A549 (cell line): ENCODE data around the gene COIL. TPM values are rescaled to one million over a fixed set of nuclear protein-coding genes. Genes with fewer than 3 reads are reported as not detected.

Experiments used
- ATAC-seq, 2 experiments: fragments of 200-7000 bp in 1 of 2; fragments of >200 bp in 1 of 2; cut with Nextera tagmentation in 1 of 2; cut with Tn5 transposase in 1 of 2; 3 replicates each; pipeline versions ENCODE4 v1.8.0 to v1.9.1; 2018 to 2020; ENCODE audit warnings: mild to moderate bottlenecking in 1 of 2, moderate library complexity in 1 of 2
- CTCF ChIA-PET: fragments of 300-600 bp; sonication (Branson Sonifier 250); formaldehyde crosslinking; extraction: SDS; loops from one replicate; lab custom pipeline; 2021; ENCODE audit warnings: antibody characterized with exemption, inconsistent platforms; lab: Yijun Ruan, JAX
- POLR2A ChIA-PET: fragments of 350-600 bp; formaldehyde crosslinking; extraction: SDS; loops from one replicate; lab custom pipeline; 2021; ENCODE audit warnings: antibody characterized with exemption, inconsistent platforms; lab: Yijun Ruan, JAX
- DNase-seq, 2 experiments: peaks; one replicate each; pipeline versions ENCODE4 v3.0.0 to v3.0.0-alpha.2; 2011 to 2016; ENCODE audit warnings: low read depth in 1 of 2, low spot score in 1 of 2
- FAIRE-seq: peaks from 2 replicates; lab custom pipeline; 2011; peaks lifted over from hg19 to GRCh38; lab: Jason Lieb, UNC
- H3K27ac ChIP-seq, 2 experiments: fragments of >200 bp; sonication (Bioruptor Twin); formaldehyde crosslinking; 3 replicates each; pipeline ENCODE4 v1.5.1; 2016 to 2017
- H3K4me1 ChIP-seq: fragments of >200 bp; sonication (Bioruptor Twin); formaldehyde crosslinking; 3 replicates; pipeline ENCODE4 v1.6.1; 2016
- H3K4me2 ChIP-seq: fragments of >200 bp; sonication (Bioruptor Twin); formaldehyde crosslinking; 3 replicates; pipeline ENCODE4 v1.6.1; 2016
- H3K4me3 ChIP-seq: fragments of >200 bp; sonication (Bioruptor Twin); formaldehyde crosslinking; 3 replicates; pipeline ENCODE4 v1.5.1; 2016
- H3K9me3 ChIP-seq: fragments of >200 bp; sonication (Bioruptor Twin); formaldehyde crosslinking; 3 replicates; pipeline ENCODE4 v1.6.1; 2016
- BHLHE40 ChIP-seq: IDR thresholded peaks from 2 replicates; pipeline ENCODE4 v1.6.1; 2012; ENCODE audit warnings: low read depth, low read length, inconsistent platforms
- CHD4 ChIP-seq: fragments of 200-600 bp; sonication (generic); IDR thresholded peaks from 2 replicates; pipeline ENCODE4 v1.6.1; 2016; ENCODE audit warnings: antibody characterized with exemption, mild to moderate bottlenecking, borderline replicate concordance
- FOSB ChIP-seq: fragments of 250-450 bp; sonication (Bioruptor Pico); IDR thresholded peaks from 2 replicates; pipeline ENCODE4 v1.5.0; 2020; ENCODE audit warnings: mild to moderate bottlenecking, moderate library complexity
- FOXS1 ChIP-seq: fragments of 250-450 bp; sonication (Bioruptor Pico); IDR thresholded peaks from 2 replicates; pipeline ENCODE4 v1.5.0; 2020; ENCODE audit warnings: mild to moderate bottlenecking, moderate library complexity
- GATA3 ChIP-seq: IDR thresholded peaks from 2 replicates; pipeline ENCODE4 v1.6.1; 2012; ENCODE audit warnings: borderline replicate concordance
- HDAC2 ChIP-seq: fragments of 200-600 bp; sonication (generic); IDR thresholded peaks from 2 replicates; pipeline ENCODE4 v1.6.1; 2016
- HOXA7 ChIP-seq: fragments of 250-450 bp; sonication (Bioruptor Pico); IDR thresholded peaks from 2 replicates; pipeline ENCODE4 v1.5.0; 2020; ENCODE audit warnings: mild to moderate bottlenecking, moderate library complexity
- HOXB13 ChIP-seq: fragments of 250-450 bp; sonication (Bioruptor Pico); IDR thresholded peaks from 2 replicates; pipeline ENCODE4 v1.5.0; 2020; ENCODE audit warnings: low read depth, mild to moderate bottlenecking, moderate library complexity
- HOXB5 ChIP-seq: fragments of 250-450 bp; sonication (Bioruptor Pico); IDR thresholded peaks from 2 replicates; pipeline ENCODE4 v1.5.0; 2020; ENCODE audit warnings: mild to moderate bottlenecking, moderate library complexity
- JUN ChIP-seq, 2 experiments: fragments of >200 bp; sonication (Bioruptor Twin); formaldehyde crosslinking; IDR thresholded peaks; 2 replicates in 1 of 2; 3 replicates in 1 of 2; pipeline ENCODE4 v1.6.1; 2016 to 2017
- JUNB ChIP-seq: fragments of >200 bp; sonication (Bioruptor Twin); formaldehyde crosslinking; IDR thresholded peaks from 2 replicates; pipeline ENCODE4 v1.6.1; 2016
- KDM5A ChIP-seq: fragments of 200-600 bp; sonication (generic); IDR thresholded peaks from 2 replicates; pipeline ENCODE4 v1.6.1; 2016; ENCODE audit warnings: antibody characterized with exemption, mild to moderate bottlenecking
- MAZ ChIP-seq: fragments of 150-350 bp; IDR thresholded peaks from 2 replicates; pipeline ENCODE4 v1.6.1; 2014; ENCODE audit warnings: antibody characterized with exemption, low read depth, low read length, borderline replicate concordance
- MYC ChIP-seq: IDR thresholded peaks from 2 replicates; pipeline ENCODE4 v1.6.1; 2012; ENCODE audit warnings: mild to moderate bottlenecking, inconsistent platforms, low read length, improper control_type of control experiment, borderline replicate concordance
- POLR2A ChIP-seq: IDR thresholded peaks from 2 replicates; pipeline ENCODE4 v1.6.1; 2012; ENCODE audit warnings: mild to moderate bottlenecking, low read length
- POLR2AphosphoS2 ChIP-seq: conservative IDR thresholded peaks from 2 replicates; pipeline ENCODE4 v1.6.1; 2012; ENCODE audit warnings: low read length, improper control_type of control experiment, inconsistent platforms
- RAD21 ChIP-seq, 2 experiments: fragments of >200 bp in 1 of 2; sonication (Bioruptor Twin) in 1 of 2; formaldehyde crosslinking in 1 of 2; IDR thresholded peaks in 1 of 2; conservative IDR thresholded peaks in 1 of 2; 2 replicates in 1 of 2; 3 replicates in 1 of 2; pipeline ENCODE4 v1.6.1; 2012 to 2018; ENCODE audit warnings: inconsistent platforms in 1 of 2
- SREBF2 ChIP-seq: fragments of 450-650 bp; IDR thresholded peaks from 2 replicates; pipeline ENCODE4 v1.6.1; 2014; ENCODE audit warnings: mild to moderate bottlenecking, moderate library complexity
- TP53 ChIP-seq: fragments of 250-450 bp; sonication (Bioruptor Pico); IDR thresholded peaks from 2 replicates; pipeline ENCODE4 v1.5.0; 2021; ENCODE audit warnings: mild to moderate bottlenecking, moderate library complexity
- ZFP36 ChIP-seq: fragments of 450-650 bp; IDR thresholded peaks from 2 replicates; pipeline ENCODE4 v1.6.1; 2014; ENCODE audit warnings: borderline replicate concordance; ENCODE audit not compliant: partially characterized antibody
- ZNF302 ChIP-seq: fragments of 250-450 bp; sonication (Bioruptor Pico); IDR thresholded peaks from 2 replicates; pipeline ENCODE4 v1.9.0; 2021; ENCODE audit warnings: inconsistent platforms, mild to moderate bottlenecking, moderate library complexity
- WGBS: methylation state at CpG from one replicate; pipeline ENCODE4 v1.1.6; 2017; ENCODE audit errors: missing lambda C conversion rate; 5-methylcytosine and 5-hydroxymethylcytosine counted together
- polyA minus RNA-seq: library from RNA; depleted of rRNA, polyadenylated mRNA; stranded (reverse); fragments of >200 nt; gene quantifications from 2 replicates; pipeline ENCODE4 v1.2.3, GENCODE V29; 2011; rRNA and poly(A)+ RNA removed
- polyA plus RNA-seq, 4 experiments: library from polyadenylated mRNA; depleted of rRNA in 3 of 4; stranded (reverse); fragments of >200 nt; fragmentation: RNase III in 1 of 4; extraction: RNeasy Plus Mini Kit Qiagen cat#74134 plus additional on column Dnase treatment in 1 of 4; gene quantifications; 2 replicates in 3 of 4; 3 replicates in 1 of 4; pipeline ENCODE4 v1.2.3, GENCODE V29; 2011 to 2017
- TF ChIP-seq, protein P1 (sequence below): fragments of >200 bp; sonication (Bioruptor Twin); formaldehyde crosslinking; IDR thresholded peaks from 2 replicates; pipeline ENCODE4 v1.6.1; 2016
- TF ChIP-seq, protein P2 (sequence below): fragments of >200 bp; sonication (Bioruptor Twin); formaldehyde crosslinking; IDR thresholded peaks from 3 replicates; pipeline ENCODE4 v1.6.1; 2016
- TF ChIP-seq, protein P3 (sequence below): fragments of 200-600 bp; sonication (generic); IDR thresholded peaks from 2 replicates; pipeline ENCODE4 v1.6.1; 2016; ENCODE audit warnings: antibody characterized with exemption, mild to moderate bottlenecking, moderate library complexity
- TF ChIP-seq, protein P4 (sequence below): fragments of 250-450 bp; sonication (Bioruptor Pico); IDR thresholded peaks from 2 replicates; pipeline ENCODE4 v1.5.0; 2021; ENCODE audit warnings: mild to moderate bottlenecking, moderate library complexity, borderline replicate concordance
- TF ChIP-seq, protein P5 (sequence below): fragments of >200 bp; sonication (Bioruptor Twin); formaldehyde crosslinking; IDR thresholded peaks from 3 replicates; pipeline ENCODE4 v1.5.1; 2016
- TF ChIP-seq, protein P6 (sequence below): IDR thresholded peaks from 2 replicates; pipeline ENCODE4 v1.6.1; 2012

The COIL gene, protein sequence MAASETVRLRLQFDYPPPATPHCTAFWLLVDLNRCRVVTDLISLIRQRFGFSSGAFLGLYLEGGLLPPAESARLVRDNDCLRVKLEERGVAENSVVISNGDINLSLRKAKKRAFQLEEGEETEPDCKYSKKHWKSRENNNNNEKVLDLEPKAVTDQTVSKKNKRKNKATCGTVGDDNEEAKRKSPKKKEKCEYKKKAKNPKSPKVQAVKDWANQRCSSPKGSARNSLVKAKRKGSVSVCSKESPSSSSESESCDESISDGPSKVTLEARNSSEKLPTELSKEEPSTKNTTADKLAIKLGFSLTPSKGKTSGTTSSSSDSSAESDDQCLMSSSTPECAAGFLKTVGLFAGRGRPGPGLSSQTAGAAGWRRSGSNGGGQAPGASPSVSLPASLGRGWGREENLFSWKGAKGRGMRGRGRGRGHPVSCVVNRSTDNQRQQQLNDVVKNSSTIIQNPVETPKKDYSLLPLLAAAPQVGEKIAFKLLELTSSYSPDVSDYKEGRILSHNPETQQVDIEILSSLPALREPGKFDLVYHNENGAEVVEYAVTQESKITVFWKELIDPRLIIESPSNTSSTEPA
- polyA plus RNA-seq (2011; rRNA removed) (13.5 and 16.9 TPM in 2 replicates), polyA plus RNA-seq (2017; fragmentation: RNase III; extraction: RNeasy Plus Mini Kit Qiagen cat#74134 plus additional on column Dnase treatment) (19.9 to 20.7 TPM (median 20.3 TPM) in 3 replicates), polyA minus RNA-seq (6.9 and 7.2 TPM in 2 replicates)
- 4.5 and 4.6 TPM in 2 replicates for polyA plus RNA-seq (2012; cell fraction: cytosol; rRNA removed)
- 3.7 and 5.9 TPM in 2 replicates for polyA plus RNA-seq (2012; cell fraction: nucleus; rRNA removed)

DNA sequence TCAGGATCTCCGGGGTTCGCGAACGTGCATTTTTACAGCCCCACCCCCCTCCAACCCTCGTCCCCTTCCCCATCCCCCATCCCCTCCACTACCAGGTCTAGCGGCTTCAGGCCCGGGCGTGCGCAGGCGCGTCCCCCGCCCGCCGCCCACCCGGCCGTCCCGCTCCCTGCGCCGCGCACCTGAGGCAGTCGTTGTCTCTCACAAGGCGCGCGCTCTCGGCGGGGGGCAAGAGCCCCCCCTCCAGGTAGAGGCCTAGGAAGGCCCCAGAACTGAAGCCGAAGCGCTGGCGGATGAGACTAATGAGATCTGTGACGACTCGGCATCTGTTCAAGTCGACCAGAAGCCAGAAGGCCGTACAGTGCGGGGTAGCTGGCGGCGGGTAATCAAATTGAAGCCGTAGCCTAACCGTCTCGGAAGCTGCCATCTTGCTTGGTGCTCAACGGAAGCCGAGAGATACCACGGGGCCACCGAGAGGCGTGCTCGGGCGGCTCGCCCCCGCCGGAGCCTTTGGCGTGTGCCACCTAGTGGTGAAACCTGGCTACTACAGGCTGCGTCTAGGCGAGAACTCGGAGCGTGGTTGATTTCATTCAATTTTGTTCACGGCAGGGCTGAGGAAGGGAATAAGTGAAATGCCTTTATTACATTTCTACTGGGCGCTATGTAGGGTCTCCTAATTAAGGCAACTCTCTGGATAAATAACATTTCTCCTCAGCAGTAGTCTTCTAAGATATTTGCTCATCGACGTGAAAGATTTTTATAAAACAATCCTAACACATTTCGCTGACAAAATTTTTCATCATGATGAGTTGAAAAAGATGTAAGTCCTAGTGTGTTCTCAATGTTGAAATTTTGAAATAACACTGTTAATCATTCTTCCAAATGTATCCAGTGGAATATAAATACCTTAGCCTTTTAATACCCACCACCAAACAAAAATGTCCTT, at the start of gene COIL:
COIL (minus strand) TSS at position 455 of the 943 bp plus-strand sequence; CDS start at position 424, 31 bp downstream.
- Histone ChIP-seq H3K4me3 (peak within 1 kb of the TSS; percentile 75), H3K27ac (peak within 1 kb of the TSS; percentile 91 to 92), H3K9me3 (no peaks in the 10 kb centered on the region), H3K4me2 (peak within 1 kb of the TSS; percentile 70), H3K4me1 (peaks cover 17% of the 10 kb centered on the region; the same call in 2 of the 3 replicates)
- FAIRE-seq (peak; percentile 46), DNase-seq (peak; percentile 92 to 96), ATAC-seq (peak; percentile 97 to 99)
- ChIA-PET POLR2A (no interaction called here), CTCF (interaction anchor here (0.5 to 3.3 kb wide), 27 partner anchors 9 to 1195 kb away, joined by 3 to 21 read pairs (median 4); partner anchors contain the start of gene SCPEP1)
- 5% methylated on average over 42 of the region's 59 CpGs for WGBS
- peak in 1 of 2 experiments; percentile 97; a peak in 3 of 5 replicates for TF ChIP-seq JUN (IDR thresholded peaks at IDR 0.05)
- peak; percentile 83 for TF ChIP-seq KDM5A
- TF ChIP-seq GATA3, result no peak
- TF ChIP-seq POLR2A, result peak; percentile 69
- TF ChIP-seq, protein P1, sequence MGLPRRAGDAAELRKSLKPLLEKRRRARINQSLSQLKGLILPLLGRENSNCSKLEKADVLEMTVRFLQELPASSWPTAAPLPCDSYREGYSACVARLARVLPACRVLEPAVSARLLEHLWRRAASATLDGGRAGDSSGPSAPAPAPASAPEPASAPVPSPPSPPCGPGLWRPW, result no peak
- no peak for TF ChIP-seq CHD4
- TF ChIP-seq, protein P2, sequence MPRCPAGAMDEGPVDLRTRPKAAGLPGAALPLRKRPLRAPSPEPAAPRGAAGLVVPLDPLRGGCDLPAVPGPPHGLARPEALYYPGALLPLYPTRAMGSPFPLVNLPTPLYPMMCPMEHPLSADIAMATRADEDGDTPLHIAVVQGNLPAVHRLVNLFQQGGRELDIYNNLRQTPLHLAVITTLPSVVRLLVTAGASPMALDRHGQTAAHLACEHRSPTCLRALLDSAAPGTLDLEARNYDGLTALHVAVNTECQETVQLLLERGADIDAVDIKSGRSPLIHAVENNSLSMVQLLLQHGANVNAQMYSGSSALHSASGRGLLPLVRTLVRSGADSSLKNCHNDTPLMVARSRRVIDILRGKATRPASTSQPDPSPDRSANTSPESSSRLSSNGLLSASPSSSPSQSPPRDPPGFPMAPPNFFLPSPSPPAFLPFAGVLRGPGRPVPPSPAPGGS, result peak; percentile 47; the same call in 1 of the 3 replicates
- peak; percentile 99 for TF ChIP-seq MAZ
- TF ChIP-seq FOXS1 (CRISPR knock-in tag), result no peak
- TF ChIP-seq BHLHE40, result no peak
- no peak for TF ChIP-seq ZNF302 (CRISPR knock-in tag)
- TF ChIP-seq, protein P3, sequence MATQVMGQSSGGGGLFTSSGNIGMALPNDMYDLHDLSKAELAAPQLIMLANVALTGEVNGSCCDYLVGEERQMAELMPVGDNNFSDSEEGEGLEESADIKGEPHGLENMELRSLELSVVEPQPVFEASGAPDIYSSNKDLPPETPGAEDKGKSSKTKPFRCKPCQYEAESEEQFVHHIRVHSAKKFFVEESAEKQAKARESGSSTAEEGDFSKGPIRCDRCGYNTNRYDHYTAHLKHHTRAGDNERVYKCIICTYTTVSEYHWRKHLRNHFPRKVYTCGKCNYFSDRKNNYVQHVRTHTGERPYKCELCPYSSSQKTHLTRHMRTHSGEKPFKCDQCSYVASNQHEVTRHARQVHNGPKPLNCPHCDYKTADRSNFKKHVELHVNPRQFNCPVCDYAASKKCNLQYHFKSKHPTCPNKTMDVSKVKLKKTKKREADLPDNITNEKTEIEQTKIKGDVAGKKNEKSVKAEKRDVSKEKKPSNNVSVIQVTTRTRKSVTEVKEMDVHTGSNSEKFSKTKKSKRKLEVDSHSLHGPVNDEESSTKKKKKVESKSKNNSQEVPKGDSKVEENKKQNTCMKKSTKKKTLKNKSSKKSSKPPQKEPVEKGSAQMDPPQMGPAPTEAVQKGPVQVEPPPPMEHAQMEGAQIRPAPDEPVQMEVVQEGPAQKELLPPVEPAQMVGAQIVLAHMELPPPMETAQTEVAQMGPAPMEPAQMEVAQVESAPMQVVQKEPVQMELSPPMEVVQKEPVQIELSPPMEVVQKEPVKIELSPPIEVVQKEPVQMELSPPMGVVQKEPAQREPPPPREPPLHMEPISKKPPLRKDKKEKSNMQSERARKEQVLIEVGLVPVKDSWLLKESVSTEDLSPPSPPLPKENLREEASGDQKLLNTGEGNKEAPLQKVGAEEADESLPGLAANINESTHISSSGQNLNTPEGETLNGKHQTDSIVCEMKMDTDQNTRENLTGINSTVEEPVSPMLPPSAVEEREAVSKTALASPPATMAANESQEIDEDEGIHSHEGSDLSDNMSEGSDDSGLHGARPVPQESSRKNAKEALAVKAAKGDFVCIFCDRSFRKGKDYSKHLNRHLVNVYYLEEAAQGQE, result peak; percentile 30; the same call in 1 of the 2 replicates
- peak; percentile 64 to 73 for TF ChIP-seq RAD21 (conservative IDR thresholded peaks at IDR 0.05 in 1 of 2, IDR thresholded peaks at IDR 0.05 in 1 of 2)
- TF ChIP-seq TP53, result no peak
- TF ChIP-seq, protein P4, sequence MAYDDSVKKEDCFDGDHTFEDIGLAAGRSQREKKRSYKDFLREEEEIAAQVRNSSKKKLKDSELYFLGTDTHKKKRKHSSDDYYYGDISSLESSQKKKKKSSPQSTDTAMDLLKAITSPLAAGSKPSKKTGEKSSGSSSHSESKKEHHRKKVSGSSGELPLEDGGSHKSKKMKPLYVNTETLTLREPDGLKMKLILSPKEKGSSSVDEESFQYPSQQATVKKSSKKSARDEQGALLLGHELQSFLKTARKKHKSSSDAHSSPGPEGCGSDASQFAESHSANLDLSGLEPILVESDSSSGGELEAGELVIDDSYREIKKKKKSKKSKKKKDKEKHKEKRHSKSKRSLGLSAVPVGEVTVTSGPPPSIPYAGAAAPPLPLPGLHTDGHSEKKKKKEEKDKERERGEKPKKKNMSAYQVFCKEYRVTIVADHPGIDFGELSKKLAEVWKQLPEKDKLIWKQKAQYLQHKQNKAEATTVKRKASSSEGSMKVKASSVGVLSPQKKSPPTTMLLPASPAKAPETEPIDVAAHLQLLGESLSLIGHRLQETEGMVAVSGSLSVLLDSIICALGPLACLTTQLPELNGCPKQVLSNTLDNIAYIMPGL (CRISPR knock-in tag), result peak; percentile 84; the same call in 1 of the 2 replicates
- peak; percentile 96 for TF ChIP-seq MYC
- 0 out of 2 replicates have a peak, but pooled peaks have one; percentile 57 for TF ChIP-seq HOXB13 (CRISPR knock-in tag)
- no peak for TF ChIP-seq SREBF2
- TF ChIP-seq HOXB5 (CRISPR knock-in tag), result peak; percentile 60; the same call in 1 of the 2 replicates
- TF ChIP-seq, protein P5, sequence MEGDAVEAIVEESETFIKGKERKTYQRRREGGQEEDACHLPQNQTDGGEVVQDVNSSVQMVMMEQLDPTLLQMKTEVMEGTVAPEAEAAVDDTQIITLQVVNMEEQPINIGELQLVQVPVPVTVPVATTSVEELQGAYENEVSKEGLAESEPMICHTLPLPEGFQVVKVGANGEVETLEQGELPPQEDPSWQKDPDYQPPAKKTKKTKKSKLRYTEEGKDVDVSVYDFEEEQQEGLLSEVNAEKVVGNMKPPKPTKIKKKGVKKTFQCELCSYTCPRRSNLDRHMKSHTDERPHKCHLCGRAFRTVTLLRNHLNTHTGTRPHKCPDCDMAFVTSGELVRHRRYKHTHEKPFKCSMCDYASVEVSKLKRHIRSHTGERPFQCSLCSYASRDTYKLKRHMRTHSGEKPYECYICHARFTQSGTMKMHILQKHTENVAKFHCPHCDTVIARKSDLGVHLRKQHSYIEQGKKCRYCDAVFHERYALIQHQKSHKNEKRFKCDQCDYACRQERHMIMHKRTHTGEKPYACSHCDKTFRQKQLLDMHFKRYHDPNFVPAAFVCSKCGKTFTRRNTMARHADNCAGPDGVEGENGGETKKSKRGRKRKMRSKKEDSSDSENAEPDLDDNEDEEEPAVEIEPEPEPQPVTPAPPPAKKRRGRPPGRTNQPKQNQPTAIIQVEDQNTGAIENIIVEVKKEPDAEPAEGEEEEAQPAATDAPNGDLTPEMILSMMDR, result peak; percentile 94
- TF ChIP-seq HDAC2, result no peak
- TF ChIP-seq ZFP36, result no peak
- TF ChIP-seq POLR2AphosphoS2, result no peak
- TF ChIP-seq HOXA7 (CRISPR knock-in tag), result no peak
- TF ChIP-seq FOSB (CRISPR knock-in tag), result no peak
- no peak for TF ChIP-seq JUNB
- TF ChIP-seq, protein P6, sequence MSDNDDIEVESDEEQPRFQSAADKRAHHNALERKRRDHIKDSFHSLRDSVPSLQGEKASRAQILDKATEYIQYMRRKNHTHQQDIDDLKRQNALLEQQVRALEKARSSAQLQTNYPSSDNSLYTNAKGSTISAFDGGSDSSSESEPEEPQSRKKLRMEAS, result peak; percentile 94
